ENCODE data around the gene G6PC3.

G6PC3 gene

DNA sequence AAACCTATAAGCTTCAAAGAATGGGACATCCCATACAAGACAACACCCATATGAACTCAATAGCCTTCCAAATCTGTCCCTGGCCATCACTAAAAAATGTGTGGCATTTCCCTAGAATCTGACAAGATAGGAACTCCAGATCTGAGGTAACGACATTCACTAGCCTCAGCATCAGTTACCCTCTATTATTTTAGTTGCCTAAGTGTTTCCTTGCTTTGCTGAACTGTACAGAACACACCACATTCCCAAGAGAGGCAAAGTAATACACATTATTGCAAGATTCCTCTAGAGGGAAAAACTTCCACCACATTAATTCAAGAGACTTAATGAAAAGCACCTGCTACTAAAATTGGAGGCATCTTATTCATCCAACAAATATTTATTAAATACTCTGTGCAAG lies 9.1 kb upstream of the G6PC3 start:
- no peak for DNase-seq

DNA sequence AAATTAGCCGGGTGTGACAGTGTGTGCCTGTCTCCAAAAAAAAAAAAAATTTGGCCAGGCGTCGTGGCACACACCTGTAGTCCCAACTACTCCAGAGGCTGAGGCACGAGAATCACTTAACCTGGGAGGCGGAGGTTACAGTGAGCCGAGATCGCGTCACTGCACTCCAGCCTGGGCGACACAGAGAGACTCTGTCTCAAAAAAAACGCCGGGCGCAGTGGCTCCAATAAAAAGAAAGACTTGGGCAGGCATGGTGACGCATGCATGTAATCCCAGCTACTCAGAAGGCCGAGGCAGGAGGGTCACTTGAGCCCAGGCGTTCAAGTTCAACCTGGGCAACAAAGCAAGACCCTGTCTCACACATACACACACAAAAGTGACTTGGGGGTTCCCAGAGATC lies 7.7 kb upstream of the G6PC3 start:
- DNase-seq: no peak

DNA sequence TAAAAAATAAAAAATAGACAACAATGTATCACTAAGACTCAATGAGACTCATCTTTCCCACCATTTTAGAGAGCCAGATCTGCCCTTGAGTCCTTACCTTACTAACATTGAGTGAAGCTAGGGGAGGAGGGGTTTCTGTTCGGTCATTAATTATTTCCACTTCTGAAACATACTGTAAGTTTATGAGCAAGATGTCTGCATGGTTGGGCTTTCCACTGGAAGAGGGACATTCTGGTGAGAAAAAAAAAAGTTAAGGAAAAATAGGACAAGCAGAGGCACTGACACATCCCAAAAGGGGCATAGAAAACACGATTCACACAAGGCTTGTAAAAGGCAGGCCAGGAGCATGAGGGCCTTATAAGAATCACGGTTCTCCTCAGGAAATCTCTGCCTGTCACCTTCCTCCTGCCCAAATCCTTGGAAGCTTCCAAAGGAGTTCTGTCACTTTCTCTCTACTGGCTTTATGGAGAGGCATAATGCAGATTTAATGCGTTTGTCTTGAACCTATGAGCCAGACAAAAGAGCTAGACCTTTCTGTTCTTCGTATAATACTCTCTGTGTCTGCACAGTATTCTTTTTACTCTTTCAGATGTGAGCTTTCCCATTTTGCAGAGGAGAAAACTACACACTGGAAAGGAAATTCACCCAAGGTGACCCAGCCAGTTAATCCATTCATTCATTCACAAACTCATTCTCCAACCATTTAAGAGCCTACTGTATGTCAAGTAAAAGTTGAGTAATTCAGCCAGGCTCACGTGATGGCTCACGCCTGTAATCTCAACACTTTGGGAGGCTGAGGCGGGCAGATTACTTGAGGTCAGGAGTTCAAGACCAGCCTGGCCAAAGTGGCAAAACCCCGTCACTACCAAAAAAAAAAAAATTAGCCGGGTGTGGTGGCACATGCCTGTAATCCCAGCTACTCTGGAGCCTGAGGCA lies 6.6 kb upstream of the G6PC3 start:
- DNase-seq: no peak

DNA sequence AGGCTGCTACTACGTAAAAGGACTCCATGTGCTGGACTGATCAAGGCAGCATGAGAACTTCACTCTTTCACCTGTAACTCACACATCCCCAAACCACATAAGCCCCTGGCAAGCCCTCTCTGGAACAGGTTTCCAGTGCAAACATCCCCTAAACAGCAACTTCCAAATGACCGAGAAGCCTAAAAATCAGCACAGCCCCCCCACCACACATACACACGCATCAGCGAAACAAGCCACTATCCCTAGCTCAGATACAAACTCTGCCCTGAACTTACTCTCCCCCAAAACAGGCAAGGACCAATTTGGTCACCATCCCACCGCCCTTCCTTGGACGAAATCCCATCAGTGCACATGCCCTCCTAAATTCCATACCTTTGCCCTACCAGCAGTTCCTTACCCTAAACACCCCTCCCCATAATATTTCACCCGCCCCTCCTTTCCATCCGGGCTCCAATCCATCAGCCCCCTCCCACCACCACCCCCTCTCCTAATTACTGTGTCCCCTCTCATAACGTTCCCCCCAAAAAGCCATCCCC lies 4.8 kb upstream of the G6PC3 start:
- peak; percentile 40 for DNase-seq

DNA sequence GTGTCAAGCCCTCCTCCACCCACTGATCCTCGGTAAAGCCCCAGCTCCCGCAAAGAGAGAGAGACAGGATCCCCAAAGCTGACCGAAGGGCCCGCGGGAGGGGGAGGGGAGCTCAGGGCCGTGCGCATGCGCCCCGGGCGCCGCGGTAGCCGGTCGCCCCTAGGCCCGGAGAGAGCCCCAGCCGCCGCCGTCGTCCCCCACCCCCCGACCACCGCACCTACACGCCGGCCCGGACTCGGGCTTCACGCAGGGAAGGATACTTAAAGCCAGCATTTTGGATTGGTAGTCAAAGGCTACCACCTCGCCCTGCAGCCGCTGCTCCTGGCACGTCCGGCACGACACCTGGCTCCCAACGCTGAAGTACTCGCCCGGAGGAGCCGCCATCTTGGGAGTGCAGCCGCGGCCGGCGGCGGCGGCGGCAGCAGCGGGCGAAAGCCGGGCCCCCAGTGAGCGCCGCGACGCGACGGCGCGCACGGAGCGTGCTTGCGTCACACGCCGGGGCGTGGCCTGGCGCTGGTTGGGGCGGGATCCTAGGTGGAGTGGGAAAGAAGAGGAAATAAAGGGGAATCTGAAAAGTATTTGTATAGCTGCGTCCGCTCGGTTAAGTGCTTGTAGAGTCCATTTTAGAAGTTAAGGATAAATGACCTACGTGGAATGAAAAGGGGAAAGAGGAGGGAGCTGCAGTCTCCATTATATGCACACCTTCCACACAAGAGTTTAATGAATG lies 4.2 kb upstream of the G6PC3 start, which contains the start of gene LSM12:
TSS of gene LSM12 (minus strand) at position 468 of the 727 bp plus-strand sequence. CDS start at position 384, 84 bp downstream.
- peak; percentile 96 for DNase-seq

DNA sequence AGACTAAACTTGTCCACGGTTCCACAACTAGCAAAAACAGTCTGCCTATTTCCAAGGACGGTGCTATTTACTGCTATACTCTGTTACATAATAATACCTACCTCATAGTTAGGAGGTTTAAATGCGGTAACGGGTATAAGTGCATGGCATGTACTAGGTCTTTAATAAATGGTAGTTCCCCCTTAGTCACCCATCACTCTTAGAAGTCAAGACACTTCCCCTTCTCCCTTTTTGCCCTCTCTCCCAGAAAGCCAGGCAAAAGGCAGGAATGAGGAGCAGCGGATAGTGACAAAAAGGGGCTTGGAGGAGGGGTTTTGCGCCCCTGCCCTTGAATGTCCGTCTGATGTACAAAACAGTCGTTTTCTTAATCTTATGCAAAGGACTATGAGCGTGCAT lies 3.0 kb upstream of the G6PC3 start:
- no peak for DNase-seq

DNA sequence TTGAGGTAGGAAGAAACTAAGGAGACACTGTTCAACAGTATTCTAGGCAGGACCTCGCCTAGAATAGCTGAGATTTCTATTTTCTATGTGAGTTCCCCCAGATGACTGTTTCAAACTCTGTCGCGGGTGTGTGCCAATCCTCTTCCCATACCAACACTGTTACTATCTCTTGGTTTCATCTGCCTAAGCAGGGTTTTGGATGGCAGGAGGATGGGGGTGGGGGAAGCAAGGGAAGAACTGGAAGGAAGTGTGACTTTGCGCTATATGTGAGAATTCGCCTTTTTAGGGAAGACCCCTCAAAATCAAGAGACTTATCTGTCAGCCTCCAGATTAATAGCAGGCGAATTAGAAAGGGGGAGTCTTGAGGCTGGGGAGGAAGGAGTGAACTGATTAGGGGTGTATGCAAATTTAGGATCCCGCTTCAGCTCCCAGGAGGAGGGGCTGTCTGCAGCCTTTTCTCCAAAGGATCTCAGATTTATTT lies 521 bp upstream of the G6PC3 start:
- DNase-seq: peak; percentile 73

DNA sequence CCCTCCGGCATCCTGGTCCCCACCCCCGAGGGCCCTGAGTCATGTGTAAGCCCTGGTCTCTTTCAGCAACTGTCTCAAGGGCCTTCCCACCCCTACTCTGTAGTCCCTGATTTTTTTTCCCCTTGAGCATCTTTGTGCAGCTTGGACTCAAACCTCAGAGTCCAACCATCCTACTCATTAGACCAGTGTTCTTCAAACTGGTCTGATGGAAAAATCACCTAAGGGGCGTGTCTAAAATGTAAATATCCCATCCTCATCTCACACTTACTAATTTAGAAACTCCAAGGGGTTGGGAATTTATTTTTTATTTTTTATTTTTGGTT lies 624 bp downstream of the G6PC3 start:
- DNase-seq: no peak

DNA sequence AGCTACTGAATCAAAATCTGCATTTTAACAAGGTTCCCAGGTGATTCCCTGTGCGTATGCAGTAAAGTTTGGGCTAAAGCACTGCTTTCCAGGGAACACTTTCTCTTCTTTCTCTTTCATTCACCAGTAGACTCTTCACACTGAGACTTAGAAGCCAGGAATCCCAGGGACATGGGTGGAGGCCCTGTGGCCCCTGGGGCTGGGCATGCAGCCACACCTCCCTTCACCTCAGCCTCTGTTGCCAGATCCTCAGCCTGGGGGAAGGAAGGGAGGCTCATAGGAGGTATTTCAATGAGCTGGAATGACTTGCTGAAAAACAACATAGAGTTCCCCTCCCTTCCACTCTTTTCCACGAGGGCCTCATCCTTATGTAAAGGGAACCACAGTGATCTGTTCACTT lies 1.2 kb downstream of the G6PC3 start:
- peak; percentile 36 for DNase-seq

DNA sequence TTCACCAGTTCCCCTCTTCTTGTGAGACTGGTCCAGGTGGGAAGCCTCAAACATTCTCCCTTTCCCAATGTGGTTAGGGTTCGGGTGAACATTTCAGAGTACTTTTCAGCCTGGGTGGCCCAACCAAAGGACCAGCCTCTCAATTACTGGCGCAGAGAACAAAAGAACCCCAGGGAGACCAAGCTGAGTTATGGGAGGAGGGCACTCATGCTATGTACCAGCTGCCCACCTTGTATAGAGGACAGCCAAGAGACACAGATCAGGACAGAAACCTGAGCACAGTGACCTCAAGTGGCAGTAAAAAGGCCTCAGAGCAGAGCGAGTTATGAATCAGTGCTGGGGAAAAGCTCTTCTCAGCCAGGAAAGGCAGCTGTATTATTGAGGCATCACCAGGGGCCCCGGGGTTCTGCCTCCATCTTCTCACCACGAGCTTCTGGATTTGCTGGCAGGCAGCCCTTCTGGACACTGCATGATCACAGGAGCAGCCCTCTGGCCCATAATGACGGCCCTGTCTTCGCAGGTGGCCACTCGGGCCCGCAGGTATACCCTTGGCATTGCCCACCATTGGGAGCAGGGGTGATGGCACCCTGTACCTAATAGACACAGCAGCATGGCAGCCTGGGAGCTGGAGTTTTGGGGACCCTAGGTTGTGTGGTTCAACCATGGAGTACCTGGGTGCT lies 3.8 kb downstream of the G6PC3 start:
- no peak for DNase-seq

DNA sequence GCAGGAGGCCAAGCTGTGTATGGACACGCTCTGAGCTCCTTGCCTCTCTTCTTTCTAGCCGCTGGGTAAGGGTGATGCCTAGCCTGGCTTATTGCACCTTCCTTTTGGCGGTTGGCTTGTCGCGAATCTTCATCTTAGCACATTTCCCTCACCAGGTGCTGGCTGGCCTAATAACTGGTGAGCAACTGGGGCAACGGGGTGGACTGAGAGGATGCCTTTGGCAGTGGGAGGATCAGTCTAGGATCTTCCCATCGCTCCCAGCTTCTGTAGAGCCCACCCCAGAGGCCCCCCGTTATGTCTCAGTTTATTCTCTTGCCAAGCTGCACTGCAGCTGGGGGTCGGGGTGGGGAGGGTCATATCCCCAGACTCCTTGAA lies 4.4 kb downstream of the G6PC3 start:
- no peak for DNase-seq

DNA sequence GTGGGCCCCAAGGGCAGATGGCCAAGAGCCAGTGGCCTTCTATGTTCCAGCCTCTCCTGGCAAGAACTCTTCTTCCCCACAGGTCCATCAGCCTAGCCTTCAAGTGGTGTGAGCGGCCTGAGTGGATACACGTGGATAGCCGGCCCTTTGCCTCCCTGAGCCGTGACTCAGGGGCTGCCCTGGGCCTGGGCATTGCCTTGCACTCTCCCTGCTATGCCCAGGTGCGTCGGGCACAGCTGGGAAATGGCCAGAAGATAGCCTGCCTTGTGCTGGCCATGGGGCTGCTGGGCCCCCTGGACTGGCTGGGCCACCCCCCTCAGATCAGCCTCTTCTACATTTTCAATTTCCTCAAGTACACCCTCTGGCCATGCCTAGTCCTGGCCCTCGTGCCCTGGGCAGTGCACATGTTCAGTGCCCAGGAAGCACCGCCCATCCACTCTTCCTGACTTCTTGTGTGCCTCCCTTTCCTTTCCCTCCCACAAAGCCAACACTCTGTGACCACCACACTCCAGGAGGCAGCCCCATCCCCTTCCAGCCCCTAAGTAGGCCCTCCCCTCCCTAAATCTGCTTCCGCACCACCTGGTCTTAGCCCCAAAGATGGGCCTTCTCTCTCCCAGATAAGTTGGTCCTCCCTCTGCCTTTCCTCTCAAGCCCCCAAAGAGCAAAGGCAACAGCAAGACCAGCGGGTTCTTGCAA lies 5.2 kb downstream of the G6PC3 start:
- no peak for DNase-seq

DNA sequence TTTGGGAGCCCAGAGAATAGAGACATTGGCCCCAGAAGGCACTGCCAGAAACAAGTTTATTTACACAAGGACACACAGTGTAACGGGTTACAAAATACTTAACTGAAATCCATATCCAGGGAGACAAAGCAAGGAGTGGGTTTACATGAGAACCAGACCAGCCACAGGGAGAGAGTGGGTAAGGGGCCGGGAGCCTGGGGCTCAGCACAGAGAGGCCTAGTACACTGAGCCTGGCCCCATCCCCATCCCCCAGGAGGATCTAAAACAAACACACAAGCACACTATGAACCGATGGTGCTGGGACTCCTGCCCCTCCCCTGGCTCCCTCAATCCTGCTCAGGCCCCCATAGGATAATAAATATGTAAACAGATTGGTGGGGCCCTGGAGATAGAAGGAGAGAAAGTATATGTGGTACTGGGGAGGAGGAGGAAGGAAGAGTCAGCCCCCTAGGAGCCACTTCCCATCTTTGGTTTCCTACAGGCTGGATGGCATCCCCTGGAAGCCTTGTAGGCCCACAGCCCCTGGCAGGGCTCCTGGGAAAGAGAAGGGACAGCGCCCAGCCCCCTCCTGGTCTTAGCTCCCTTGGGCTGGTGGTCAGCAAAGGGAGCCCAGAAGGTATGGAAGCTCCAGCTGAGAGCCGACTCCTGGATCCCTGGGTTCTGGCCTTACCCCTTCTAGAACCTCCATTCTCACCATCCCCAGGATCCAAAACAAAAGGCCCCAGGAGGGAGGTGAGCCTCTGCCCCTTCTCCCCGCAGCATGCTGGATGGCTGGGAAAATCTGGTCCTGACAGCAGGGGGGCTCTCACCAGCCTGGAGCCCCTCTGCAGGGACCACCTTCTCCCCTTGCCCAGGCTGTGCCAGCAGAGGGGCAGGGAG lies 6.4 kb downstream of the G6PC3 start:
- DNase-seq: no peak

DNA sequence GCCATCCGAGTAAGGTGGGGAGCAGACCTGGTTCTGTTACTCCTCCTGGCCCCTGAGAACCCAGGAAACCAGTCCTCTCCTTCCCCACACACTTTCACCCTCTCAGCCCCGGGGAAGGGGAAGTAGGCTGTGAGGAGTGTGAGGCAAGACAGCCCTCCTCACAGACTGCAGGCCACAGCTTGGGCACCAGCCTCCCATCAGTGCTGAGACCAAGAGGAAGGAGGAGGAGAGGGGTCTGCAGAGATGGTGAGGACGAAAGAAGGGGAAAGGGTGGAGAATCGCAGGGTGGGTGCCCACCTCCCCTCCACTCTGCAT lies 7.0 kb downstream of the G6PC3 start:
- DNase-seq: peak; percentile 56

DNA sequence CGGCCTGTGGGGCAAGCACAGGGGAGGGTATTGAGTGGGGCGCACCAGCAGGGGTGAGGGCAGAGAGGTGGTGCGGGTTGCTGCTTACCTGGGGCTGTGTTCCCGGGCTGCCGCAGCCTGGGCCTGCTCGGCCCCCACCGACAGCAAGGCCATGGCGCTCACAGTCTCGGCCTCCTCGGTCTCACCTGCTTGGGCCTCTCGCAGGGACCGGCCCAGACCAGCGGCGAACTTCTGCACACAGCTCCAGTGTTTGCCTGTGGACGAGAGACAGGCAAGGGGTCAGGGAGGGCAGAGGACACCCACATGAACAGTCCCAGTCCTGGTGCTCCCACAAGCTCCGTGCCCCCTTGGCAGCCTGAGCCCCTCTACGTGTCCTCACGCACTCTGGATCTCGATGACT lies 7.9 kb downstream of the G6PC3 start:
- no peak for DNase-seq

DNA sequence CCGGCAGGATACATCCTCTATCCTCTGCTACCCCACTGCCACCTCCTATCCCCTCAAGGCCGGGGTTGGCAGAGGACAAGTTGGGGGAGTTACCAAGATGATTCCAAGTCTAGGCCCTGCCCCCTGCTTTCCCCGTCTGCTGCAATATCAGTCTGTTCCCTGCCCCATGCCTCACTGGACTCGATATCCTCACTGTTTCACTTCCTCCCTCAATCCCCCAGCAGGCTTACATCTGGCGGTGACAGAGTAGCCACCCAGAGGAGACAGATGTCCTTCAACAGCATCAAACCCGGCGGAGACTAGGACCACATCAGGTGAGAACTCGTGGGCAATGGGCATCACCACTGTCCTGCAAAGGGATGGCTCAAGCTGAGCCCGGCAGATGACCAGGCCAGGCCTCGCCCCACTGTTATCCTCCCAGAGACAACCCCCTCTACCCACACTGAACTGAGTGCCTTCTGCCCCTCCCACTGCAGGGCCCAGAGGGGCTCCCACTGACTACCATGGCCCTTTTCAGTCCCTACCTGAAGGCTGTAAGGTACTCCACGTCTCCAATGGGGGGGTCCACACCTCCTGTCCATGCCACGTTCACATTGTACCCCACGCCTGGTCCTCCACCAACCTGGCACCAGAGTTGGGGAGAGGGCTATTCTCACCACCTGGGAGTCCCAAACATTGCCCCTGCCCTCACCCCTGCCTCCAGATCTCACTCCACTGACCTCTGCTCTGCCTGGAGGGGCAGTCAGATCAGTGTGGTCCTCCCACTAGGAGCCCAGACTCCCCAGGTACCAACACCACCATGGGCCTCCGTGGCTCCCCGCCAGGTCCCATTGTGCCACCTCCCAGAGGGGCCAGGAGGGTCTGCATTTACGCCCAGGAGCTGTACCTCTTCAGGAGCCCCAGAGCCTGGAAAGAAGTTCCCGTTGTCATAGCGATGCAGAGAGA lies 9.6 kb downstream of the G6PC3 start:
- no peak for DNase-seq

DNA sequence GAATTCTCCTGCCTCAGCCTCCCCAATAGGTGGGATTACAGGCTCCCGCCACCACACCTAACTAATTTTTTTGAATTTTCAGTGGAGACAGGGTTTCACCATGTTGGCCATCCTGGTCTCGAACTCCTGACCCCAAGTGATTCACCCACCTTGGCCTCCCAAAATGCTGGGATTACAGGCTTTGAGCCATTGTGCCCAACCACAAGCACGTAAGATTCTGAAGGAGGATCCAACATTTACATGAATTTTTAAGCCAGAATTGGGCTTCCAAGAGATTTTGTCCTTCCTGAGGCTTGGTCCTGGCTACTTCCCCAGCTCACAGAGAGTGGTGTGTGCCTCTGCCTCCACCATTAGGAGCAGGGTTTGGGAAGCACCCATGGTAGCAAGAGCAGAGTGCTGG lies 11.1 kb downstream of the G6PC3 start:
- DNase-seq: no peak

DNA sequence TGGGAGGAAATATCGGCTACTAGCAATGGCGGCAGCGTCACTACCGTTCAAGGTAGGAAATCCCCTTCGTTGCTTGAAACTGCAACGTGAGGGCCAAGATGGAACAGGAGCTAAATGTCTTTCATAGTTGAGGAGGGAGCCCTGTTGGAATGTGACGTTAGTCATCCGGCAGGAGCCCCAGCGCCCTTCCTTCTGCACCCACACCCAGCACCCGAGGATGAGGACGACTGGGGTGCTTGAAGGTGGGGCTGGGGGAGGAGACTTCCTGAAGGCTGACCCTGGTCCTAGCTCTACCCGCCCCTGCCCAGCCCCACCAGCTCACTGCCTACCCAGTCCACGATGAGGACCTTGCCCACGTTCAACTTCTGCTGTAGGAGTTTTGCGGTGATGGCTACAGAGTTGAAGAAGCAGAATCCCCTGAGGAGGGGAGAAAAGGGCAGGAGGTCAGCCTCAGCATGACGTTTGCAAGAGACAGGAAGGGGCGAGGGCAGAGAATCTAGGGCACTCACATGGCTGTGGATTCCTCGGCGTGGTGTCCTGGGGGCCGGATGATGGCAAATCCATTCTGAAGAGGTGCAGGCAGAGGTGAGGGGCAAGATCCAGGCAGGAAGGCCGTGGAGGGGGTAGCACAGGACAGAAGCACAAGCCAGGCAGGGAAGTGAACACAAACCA lies 11.9 kb downstream of the G6PC3 start:
- no peak for DNase-seq

DNA sequence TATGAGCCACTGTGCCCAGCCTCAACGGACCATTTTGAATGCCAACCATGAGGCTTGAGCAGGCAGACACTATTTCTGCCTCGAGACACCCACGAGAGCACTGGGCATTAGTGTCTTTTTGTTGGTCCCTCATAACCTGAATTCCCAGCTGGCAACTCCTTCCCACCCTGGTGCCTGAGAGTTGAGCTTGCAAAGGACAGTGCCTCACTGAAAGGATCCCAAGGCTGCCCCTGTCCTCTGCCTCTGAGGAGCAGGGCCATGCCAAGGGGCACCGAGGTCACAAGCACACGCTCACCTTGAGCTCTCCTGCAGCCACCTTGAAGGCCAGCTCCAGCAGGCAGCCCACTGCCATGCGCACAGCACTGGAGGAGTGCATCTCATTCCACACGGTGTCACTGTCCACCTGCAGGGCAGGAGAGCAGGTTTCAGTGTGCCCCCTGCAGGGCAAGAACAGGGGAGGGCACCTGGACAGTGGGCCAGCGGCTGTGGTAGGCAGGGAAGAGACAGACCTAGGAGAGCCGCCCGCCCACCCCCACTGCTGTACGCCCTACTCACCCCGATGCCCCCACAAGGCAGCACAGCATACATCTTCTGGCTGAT lies 12.8 kb downstream of the G6PC3 start:
- peak; percentile 68 for DNase-seq

DNA sequence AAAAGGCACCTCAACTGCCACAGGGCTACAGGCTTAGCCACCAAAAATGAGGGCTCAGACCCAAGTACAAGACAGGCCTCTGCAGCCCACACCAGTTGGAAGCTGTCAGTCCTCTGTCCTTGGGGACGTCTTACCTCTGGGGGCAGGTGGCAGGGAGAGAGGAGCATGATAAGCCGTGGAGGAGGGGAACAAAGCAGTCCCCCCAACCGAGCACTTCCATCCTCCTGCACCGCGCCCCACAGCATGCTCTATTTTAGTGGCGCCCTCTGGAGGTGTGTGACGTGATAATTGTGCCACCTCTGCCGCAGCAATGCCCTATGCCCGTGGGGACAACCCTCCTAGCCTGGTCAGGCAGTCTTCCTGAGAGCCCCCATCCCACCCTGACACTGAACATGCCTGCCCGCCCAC lies 13.6 kb downstream of the G6PC3 start:
- DNase-seq: peak; percentile 70

All from hematopoietic multipotent progenitor cell treated with erythropoietin and hydrocortisone succinate and interleukin-3 and kit ligand, for 4 days (in vitro differentiated cells).